ENCODE data around the gene RNF141. TPM values are rescaled to one million over a fixed set of nuclear protein-coding genes. Genes with fewer than 3 reads are reported as not detected.

The RNF141 gene
- total RNA-seq, 3 donors from 2014 or later (not counting 1 experiment from before 2014, with no cell fraction given) = 10.3 to 13.9 (median 11.7) TPM

DNA sequence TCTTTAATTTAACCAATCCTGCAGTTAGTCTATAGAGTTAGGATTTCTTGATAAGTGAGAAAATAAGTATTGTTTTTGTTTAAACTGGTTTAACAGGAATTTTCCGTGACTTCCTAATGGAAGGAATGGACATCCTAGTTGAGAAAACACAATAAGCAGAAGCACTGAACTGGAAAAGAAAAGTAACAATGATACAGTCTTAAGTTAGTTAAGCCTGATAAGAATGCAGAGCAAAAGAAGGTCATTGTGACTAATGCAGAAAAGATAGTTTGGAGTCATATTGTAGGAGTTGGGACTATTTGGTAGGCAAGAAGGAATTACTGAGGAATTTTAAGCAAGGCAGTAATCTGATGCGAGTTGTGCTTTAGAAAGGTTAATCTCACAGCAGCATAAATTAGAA lies 11.7 kb downstream of the RNF141 start:
- intact Hi-C loops (cut with micrococcal nuclease) = no loop called here
- no peaks in the 10 kb centered on the region for H3K9me3 ChIP-seq (ENCODE audit: control insufficient read depth, insufficient read depth, low read length)
- Mint-ChIP-seq H3K9me3 (no peaks in the 10 kb centered on the region), H3K4me3 (no peak overlapping the region), H3K36me3 (peaks cover 34% of the 10 kb centered on the region), H3K4me1 (peaks cover 0 to 6% of the 10 kb centered on the region in 2 donors), H3K27me3 (ENCODE audit: low read depth in 2 of 2) (no peaks in the 10 kb centered on the region), H3K27ac (no peak overlapping the region)
- DNase-seq (no peak), ATAC-seq (no peak)
- H3K27ac ChIP-seq (ENCODE audit: low read length) = no peak overlapping the region
- WGBS (ENCODE audit: insufficient coverage) = 100% methylated on average over 2 of the region's 2 CpGs
- H3K4me1 ChIP-seq (ENCODE audit: control insufficient read depth, insufficient read depth, low read length) = no peaks in the 10 kb centered on the region
- H3K27me3 ChIP-seq (ENCODE audit: control insufficient read depth, insufficient read depth, low read length) = no peaks in the 10 kb centered on the region
- TF ChIP-seq, protein P1, sequence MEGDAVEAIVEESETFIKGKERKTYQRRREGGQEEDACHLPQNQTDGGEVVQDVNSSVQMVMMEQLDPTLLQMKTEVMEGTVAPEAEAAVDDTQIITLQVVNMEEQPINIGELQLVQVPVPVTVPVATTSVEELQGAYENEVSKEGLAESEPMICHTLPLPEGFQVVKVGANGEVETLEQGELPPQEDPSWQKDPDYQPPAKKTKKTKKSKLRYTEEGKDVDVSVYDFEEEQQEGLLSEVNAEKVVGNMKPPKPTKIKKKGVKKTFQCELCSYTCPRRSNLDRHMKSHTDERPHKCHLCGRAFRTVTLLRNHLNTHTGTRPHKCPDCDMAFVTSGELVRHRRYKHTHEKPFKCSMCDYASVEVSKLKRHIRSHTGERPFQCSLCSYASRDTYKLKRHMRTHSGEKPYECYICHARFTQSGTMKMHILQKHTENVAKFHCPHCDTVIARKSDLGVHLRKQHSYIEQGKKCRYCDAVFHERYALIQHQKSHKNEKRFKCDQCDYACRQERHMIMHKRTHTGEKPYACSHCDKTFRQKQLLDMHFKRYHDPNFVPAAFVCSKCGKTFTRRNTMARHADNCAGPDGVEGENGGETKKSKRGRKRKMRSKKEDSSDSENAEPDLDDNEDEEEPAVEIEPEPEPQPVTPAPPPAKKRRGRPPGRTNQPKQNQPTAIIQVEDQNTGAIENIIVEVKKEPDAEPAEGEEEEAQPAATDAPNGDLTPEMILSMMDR (IDR thresholded peaks at IDR 0.05) = no peak
- no peak overlapping the region for H3K4me3 ChIP-seq (ENCODE audit: low read length)
- H3K36me3 ChIP-seq (ENCODE audit: control insufficient read depth, insufficient read depth, low read length) = peaks cover 59% of the 10 kb centered on the region

DNA sequence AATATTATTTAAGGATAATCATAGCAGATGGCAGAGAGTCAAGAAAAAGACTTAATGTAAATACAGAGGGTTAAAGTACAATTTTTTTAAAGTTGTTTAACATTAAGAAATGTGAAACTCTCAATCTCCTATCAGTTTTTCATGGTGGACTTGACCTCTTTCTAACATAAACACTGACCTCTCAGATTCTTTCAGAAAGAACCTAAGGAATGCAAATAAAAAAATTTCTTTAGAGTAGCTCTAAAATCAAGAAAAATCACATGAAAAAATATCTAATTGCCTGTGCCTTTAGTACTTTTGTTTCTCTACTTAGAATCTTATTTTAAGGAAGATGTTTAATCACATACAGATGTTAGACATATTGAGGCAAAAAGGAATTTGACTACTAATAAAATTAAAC lies 12.9 kb downstream of the RNF141 start:
- H3K9me3 ChIP-seq (ENCODE audit: control insufficient read depth, insufficient read depth, low read length) = no peaks in the 10 kb centered on the region
- DNase-seq (no peak), ATAC-seq (no peak)
- Mint-ChIP-seq H3K27me3 (ENCODE audit: low read depth in 2 of 2) (no peaks in the 10 kb centered on the region), H3K27ac (no peak overlapping the region), H3K4me3 (no peak overlapping the region), H3K9me3 (no peaks in the 10 kb centered on the region), H3K4me1 (peaks cover 0 to 6% of the 10 kb centered on the region in 2 donors), H3K36me3 (peaks cover 32% of the 10 kb centered on the region)
- intact Hi-C loops (cut with micrococcal nuclease) = no loop called here
- H3K4me1 ChIP-seq (ENCODE audit: control insufficient read depth, insufficient read depth, low read length) = no peaks in the 10 kb centered on the region
- TF ChIP-seq, protein P1 (IDR thresholded peaks at IDR 0.05) = no peak
- H3K36me3 ChIP-seq (ENCODE audit: control insufficient read depth, insufficient read depth, low read length) = peaks cover 63% of the 10 kb centered on the region
- no peaks in the 10 kb centered on the region for H3K27me3 ChIP-seq (ENCODE audit: control insufficient read depth, insufficient read depth, low read length)
- no peak overlapping the region for H3K27ac ChIP-seq (ENCODE audit: low read length)
- H3K4me3 ChIP-seq (ENCODE audit: low read length) = no peak overlapping the region

DNA sequence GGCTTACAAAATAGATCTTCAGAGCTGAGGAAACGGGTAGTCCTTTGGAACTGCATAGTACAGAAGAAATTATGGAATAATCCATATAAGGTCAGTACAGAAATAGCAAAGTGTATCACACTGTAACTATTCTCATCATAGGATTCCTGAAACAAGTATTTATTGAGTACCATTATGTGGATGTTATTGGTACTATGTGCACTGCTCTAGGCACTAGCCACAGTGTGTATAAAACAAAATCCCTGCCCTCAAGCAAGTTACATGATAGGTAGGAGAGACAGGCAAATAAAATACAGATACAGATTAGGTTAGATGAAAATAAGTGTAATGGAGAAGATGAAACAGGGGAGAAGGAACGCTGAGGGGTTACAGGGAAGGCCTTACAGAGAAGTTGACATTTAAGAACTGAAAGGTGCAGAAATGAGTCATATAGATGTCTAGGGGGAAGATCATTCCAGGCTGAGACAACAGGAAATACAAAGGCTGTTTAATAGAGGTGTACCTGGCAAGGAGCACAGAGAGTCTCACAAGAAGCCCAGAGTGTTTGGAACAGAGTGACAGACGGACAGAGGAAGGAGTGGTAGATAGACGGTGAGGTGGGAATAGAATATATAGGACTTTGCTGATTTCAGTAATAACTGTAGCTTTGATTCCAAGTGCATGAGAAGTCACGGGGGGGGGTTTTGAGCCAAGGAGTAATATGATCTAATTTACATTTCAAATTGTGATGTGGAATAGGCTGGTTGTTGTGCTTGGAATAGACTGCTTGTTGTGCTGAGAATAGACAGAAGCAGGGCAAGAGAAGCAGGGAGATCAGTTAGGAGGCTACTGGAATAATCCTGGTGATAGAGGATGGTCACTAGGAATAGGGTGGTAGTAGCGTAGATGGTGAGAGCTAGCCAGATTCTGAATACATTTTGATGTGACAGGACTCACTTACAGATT lies 13.7 kb downstream of the RNF141 start:
- H3K27ac ChIP-seq (ENCODE audit: low read length) = no peak overlapping the region
- no peaks in the 10 kb centered on the region for H3K9me3 ChIP-seq (ENCODE audit: control insufficient read depth, insufficient read depth, low read length)
- TF ChIP-seq, protein P1 (IDR thresholded peaks at IDR 0.05) = no peak
- Mint-ChIP-seq H3K27ac (no peak overlapping the region), H3K27me3 (ENCODE audit: low read depth in 2 of 2) (no peaks in the 10 kb centered on the region), H3K4me1 (peaks cover 0 to 6% of the 10 kb centered on the region in 2 donors), H3K4me3 (no peak overlapping the region), H3K36me3 (peaks cover 28% of the 10 kb centered on the region), H3K9me3 (no peaks in the 10 kb centered on the region)
- WGBS (ENCODE audit: insufficient coverage) = 76% methylated on average over 5 of the region's 6 CpGs
- H3K4me1 ChIP-seq (ENCODE audit: control insufficient read depth, insufficient read depth, low read length) = no peaks in the 10 kb centered on the region
- no peaks in the 10 kb centered on the region for H3K27me3 ChIP-seq (ENCODE audit: control insufficient read depth, insufficient read depth, low read length)
- intact Hi-C loops (cut with micrococcal nuclease) = no loop called here
- ATAC-seq (no peak), DNase-seq (no peak)
- H3K36me3 ChIP-seq (ENCODE audit: control insufficient read depth, insufficient read depth, low read length) = peaks cover 65% of the 10 kb centered on the region
- no peak overlapping the region for H3K4me3 ChIP-seq (ENCODE audit: low read length)

Data from natural killer cell (primary cell).